Hair follicle dermal papilla cell (primary cell): Measurements from ENCODE around the gene CD8B. TPM values are rescaled to one million over a fixed set of nuclear protein-coding genes. Genes with fewer than 3 reads are reported as not detected.

ENCODE experiments used
- total RNA-seq: library from RNA; depleted of rRNA; stranded (reverse); fragments of >200 nt; gene quantifications from 2 replicates; pipeline ENCODE4 v1.2.3, GENCODE V29; 2012

The CD8B gene
- not detected in 2 replicates for total RNA-seq

DNA sequence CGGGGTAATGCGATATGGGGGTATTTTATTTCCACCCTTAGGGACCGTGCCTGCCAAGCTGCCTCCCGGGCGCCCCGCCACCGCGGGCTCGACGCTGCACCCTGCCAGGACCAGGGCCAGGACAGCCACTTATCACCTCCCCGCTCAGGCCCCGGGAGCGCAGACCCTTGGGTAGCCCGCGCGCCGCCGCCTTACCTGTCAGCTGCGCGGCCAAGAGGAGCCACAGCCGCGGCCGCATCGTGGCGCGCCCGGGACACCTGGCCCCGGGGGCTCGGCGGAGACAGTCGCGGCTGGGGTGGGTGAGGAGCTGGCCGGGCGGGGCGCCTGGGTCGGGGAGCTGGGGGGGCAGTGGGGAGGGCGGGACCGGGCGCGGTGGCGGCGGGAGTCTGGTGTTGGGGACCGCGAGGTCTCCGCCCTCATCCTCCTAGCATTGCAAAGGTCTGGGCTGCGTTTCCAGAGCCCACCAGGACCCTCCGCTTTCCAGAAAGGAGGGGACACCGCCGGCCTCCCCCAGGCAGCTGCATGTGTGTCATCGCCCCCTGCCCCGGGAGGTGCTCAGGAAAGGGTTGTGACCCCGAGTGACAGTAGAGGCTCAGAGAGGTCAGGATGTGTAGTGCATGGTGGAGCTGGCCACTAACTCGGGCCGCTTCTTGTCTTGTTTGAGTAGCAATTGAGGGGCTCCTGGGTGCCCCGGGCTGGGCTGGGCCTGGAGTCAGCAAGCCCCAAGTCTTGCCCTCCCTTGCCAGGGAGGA lies at the start of gene CD8B:
Gene CD8B, minus strand, starts transcription at position 259 of the 752 bp plus-strand sequence. Its CDS starts 21 bp downstream, at position 238.

DNA sequence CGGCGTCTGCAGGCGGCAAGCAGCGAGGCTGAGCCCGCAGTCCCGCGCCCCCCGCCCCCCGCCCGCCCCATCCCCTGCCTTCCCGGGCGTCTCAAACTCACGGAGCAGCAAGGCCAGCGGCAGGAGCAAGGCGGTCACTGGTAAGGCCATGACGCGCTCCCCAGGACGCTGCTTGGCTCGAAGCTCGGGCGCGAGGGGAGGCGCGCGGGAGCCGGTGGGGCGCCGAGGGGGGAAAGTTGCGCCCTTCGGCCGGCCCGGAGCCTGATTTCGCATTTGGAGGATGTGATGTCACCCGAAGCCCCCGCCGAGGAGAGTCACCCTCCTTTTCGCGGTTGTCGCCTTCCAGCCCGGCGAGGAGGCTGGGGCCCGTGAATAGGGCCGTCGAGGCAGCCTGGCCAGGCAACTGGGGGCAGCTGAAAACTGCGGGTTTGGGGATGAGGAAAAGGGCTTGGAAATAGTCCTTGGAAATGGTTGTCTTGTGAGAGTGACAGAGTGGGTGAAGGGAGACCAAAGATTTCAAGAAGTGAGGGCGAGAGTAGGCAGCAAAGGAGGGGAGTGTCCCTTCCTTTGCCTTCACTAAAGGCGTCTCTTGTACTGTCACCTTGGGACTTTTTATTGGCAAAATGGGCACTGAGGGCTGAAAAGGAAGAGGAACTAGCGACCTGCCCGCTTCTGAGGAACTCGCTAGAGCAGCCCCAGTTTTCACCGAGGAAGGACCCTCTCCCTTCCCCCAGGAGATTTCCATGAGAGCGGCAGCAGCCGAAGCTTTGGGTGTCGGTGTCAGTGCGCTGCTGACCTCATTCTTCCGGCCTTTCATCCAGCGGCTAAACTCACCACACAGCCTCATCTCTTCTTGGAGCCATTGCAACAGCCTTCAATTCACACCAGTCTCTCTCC lies 70.8 kb downstream of the CD8B start, which contains the start of gene CD8A:
Gene CD8A, minus strand, starts transcription at position 238 of the 897 bp plus-strand sequence. Its CDS starts 88 bp downstream, at position 150.

Other genes with a start within 250 kb of the CD8B start
- 25.5 and 27.9 TPM in 2 replicates for gene RNF103, start 238.0 kb downstream of the CD8B start, total RNA-seq
- gene RMND5A, start 141.6 kb downstream of the CD8B start, total RNA-seq = 13.6 and 21.4 TPM in 2 replicates
- not detected in 2 replicates for gene CD8A, start 71.0 kb downstream of the CD8B start, total RNA-seq
- gene RGPD1, start 80.2 kb upstream of the CD8B start, total RNA-seq = 0.24 and 2.4 TPM in 2 replicates
- gene PLGLB1, start 160.0 kb upstream of the CD8B start, total RNA-seq = 1.8 TPM in 1 of 2 replicates, not detected in the other